GM12878 (cell line): ENCODE measurements around the gene CELF2.

ENCODE experiments used
- ELK1 ChIP-seq: IDR thresholded peaks from 2 replicates; pipeline ENCODE4 v1.6.1; 2012; ENCODE audit warnings: low read depth, low read length, improper control_type of control experiment
- POLR2A ChIP-seq: IDR thresholded peaks from 2 replicates; pipeline ENCODE4 v1.6.1; 2011; ENCODE audit warnings: low read depth, mild to moderate bottlenecking, low read length
- POLR2AphosphoS5 ChIP-seq: IDR thresholded peaks from 2 replicates; pipeline ENCODE4 v1.6.1; 2011; ENCODE audit warnings: mild to moderate bottlenecking, low read length, inconsistent platforms
- SREBF1 ChIP-seq: IDR thresholded peaks from 2 replicates; pipeline ENCODE4 v1.6.1; 2012; ENCODE audit warnings: mild to moderate bottlenecking, low read length
- SRF ChIP-seq, 2 experiments: IDR thresholded peaks; 2 replicates each; pipeline ENCODE4 v1.6.1; 2011; ENCODE audit warnings: low read depth in 2 of 2, low read length in 2 of 2, mild to moderate bottlenecking in 1 of 2, moderate library complexity in 1 of 2

- TF ChIP-seq SRF (IDR thresholded peaks at IDR 0.05; ENCODE audit: low read depth in 2 of 2, low read length in 2 of 2) (no peak), POLR2A (no peak), SREBF1 (no peak), POLR2AphosphoS5 (no peak), ELK1 (no peak)
Measured at GRCh38 chr10:11307937-11308336, 290.3 kb downstream of the CELF2 start.
